Epithelial cell of proximal tubule (primary cell): ENCODE results near the gene TP53TG5. TPM values are rescaled to one million over a fixed set of nuclear protein-coding genes. Genes with fewer than 3 reads are reported as not detected.
"Not testable (repeated sequence)": the region's sequence is repeated elsewhere in the genome, so short reads cannot be mapped to it uniquely, and the experiment has no call there.

Experiments
- DNase-seq: peaks from one replicate; pipeline ENCODE4 v3.0.0-alpha.2; 2011; ENCODE audit warnings: low read depth
- H3K4me3 ChIP-seq: 2 replicates; pipeline ENCODE4 v1.5.1; 2011; ENCODE audit warnings: low read depth, mild to moderate bottlenecking, low read length
- CTCF ChIP-seq: conservative IDR thresholded peaks from 2 replicates; pipeline ENCODE4 v1.5.1; 2012; ENCODE audit warnings: low read depth, mild to moderate bottlenecking, low read length
- total RNA-seq: library from RNA; depleted of rRNA; stranded (reverse); fragments of >200 nt; gene quantifications from 2 replicates; pipeline ENCODE4 v1.2.3, GENCODE V29; 2015

The TP53TG5 gene
- total RNA-seq, 1 donor from 2014 or later, result not detected

GRCh38 chr20:45353746-45354145, 24.4 kb downstream of the TP53TG5 start:
- no peak for DNase-seq
- H3K4me3 ChIP-seq, result no peak overlapping the region
- no peak for TF ChIP-seq CTCF

GRCh38 chr20:45352729-45353128, 25.4 kb downstream of the TP53TG5 start:
- TF ChIP-seq CTCF, result no peak
- H3K4me3 ChIP-seq, result no peak overlapping the region
- DNase-seq, result no peak

DNA sequence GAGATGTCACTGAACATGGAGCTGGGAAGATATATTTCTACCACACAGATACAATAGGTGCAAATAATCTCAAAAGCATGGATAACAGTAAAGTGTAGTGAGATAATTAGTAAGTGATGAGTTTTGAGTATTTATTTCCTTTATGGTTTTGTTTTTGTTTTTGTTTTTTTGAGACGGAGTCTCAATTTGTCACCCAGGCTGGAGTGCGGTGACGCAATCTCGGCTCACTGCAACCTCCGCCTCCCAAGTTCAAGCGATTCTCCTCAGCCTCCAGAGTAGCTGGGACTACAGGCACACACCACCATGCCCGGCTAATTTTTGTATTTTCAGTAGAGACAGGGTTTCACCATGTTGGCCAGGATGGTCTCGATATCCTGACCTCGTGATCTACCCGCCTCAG, 27.3 kb downstream of the TP53TG5 start:
- not testable (repeated sequence) for DNase-seq, H3K4me3 ChIP-seq

GRCh38 chr20:45350217-45350616, 27.9 kb downstream of the TP53TG5 start:
- TF ChIP-seq CTCF, result no peak
- DNase-seq, result no peak
- no peak overlapping the region for H3K4me3 ChIP-seq

GRCh38 chr20:45347936-45348778, 30.0 kb downstream of the TP53TG5 start, which contains the start of gene SDC4:
Gene SDC4, minus strand, starts transcription at chr20:45348424. Its CDS starts 40 bp downstream, at chr20:45348384.
- H3K4me3 ChIP-seq, result peak within 1 kb of the TSS; percentile 97
- no peak for TF ChIP-seq CTCF
- DNase-seq, result no peak

DNA sequence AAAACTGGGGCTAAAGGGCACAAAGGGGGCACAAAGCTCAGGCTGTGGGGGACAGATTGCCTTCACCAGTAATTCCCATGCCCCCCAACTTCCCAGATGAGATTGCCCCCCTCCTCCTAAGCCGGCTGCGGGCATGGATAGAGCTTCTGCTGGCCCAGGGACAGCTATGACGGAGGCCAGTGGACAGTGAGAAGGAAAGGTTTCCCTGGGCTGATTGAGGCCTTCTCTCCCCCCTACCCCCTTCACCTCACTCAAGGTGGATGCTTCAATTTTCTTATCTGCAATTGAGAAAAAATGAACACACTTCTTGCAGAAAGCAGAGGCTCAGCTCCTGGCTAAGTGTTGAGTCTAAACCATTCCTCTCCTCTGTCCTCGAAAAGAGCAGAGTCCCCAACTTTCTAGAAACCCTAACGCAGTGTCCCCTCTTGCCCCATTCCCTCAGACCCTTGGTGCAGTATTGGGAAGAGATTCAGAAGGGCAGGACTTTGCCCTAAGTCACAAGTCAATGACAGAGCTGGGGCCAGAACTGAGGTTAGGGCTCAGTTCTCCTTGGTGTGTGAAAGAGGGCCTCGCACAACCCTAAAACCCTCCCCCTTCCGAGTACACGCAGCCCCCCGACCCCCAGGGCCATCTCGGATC, 30.7 kb downstream of the TP53TG5 start:
- peak overlapping the region; percentile 97 for H3K4me3 ChIP-seq
- no peak for DNase-seq
- TF ChIP-seq CTCF, result no peak

DNA sequence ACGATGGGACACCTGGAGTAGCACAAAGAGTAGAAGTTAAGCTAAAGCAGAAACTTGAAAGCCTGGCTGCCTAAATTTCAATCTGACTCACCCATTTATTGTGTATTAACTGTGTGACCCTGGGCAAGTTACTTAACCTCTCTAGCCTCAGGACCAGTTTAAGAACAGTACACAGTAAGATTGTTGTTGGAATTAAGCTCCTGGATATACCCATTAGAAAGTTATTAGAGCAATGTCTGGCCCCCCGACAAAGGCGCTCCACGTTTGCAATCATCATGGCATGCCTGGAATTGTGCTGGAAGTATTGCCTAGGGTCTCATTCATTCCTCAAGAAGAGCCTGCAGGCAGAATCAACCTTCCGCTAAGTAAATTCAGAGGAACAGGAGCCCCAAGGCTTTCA, 31.3 kb downstream of the TP53TG5 start:
- peak overlapping the region; percentile 97 for H3K4me3 ChIP-seq
- no peak for TF ChIP-seq CTCF
- no peak for DNase-seq
